Neural cell (in vitro differentiated cells): ENCODE measurements around the gene S100PBP. TPM values are rescaled to one million over a fixed set of nuclear protein-coding genes. Genes with fewer than 3 reads are reported as not detected.

Experiments
- H2AFZ ChIP-seq: fragments of 200-600, 300-800 bp; sonication (generic), shearing (Covaris generic); 2 replicates; pipeline ENCODE4 v1.6.0; 2014; ENCODE audit warnings: low read depth, mild to moderate bottlenecking, antibody characterized with exemption, low read length, moderate library complexity
- H3F3A ChIP-seq: fragments of 200-600 bp; shearing (Covaris generic); 2 replicates; pipeline ENCODE4 v1.6.1; 2016; ENCODE audit warnings: mild to moderate bottlenecking, moderate library complexity, mixed read lengths, antibody characterized with exemption, low read length; ENCODE audit not compliant: insufficient read depth, poor library complexity, severe bottlenecking
- H3K27ac ChIP-seq: fragments of 200-600, 300-800 bp; sonication (generic), shearing (Covaris generic); 2 replicates; pipeline ENCODE4 v1.5.1; 2014; ENCODE audit warnings: mild to moderate bottlenecking, low read length, moderate library complexity
- H3K27me3 ChIP-seq: fragments of 300-800, 200-600 bp; sonication (generic), shearing (Covaris generic); 2 replicates; pipeline ENCODE4 v1.6.0; 2014; ENCODE audit warnings: mild to moderate bottlenecking, low read depth, low read length, moderate library complexity; ENCODE audit not compliant: insufficient read depth
- H3K36me3 ChIP-seq: fragments of 300-800, 200-600 bp; sonication (generic), shearing (Covaris generic); 2 replicates; pipeline ENCODE4 v1.5.1; 2014; ENCODE audit warnings: mild to moderate bottlenecking, antibody characterized with exemption, low read length, moderate library complexity; ENCODE audit not compliant: insufficient read depth
- H3K4me2 ChIP-seq: fragments of 300-800, 200-600 bp; sonication (generic), shearing (Covaris generic); 2 replicates; pipeline ENCODE4 v1.6.0; 2014; ENCODE audit warnings: mild to moderate bottlenecking, low read length
- H3K4me3 ChIP-seq: fragments of 300-800, 200-600 bp; sonication (generic), shearing (Covaris generic); 2 replicates; pipeline ENCODE4 v1.5.1; 2014; ENCODE audit warnings: mild to moderate bottlenecking, low read length, moderate library complexity
- H3K79me2 ChIP-seq: fragments of 200-600 bp; shearing (Covaris generic); replicated peaks from 2 replicates; pipeline ENCODE4 v1.6.0; 2014; ENCODE audit warnings: mild to moderate bottlenecking, low read length, moderate library complexity; ENCODE audit not compliant: insufficient read depth
- H3K9ac ChIP-seq: fragments of 300-800, 200-600 bp; sonication (generic), shearing (Covaris generic); 2 replicates; pipeline ENCODE4 v1.6.1; 2016; ENCODE audit warnings: mild to moderate bottlenecking, low read length, mixed read lengths
- H3K9me2 ChIP-seq: fragments of 200-600 bp; shearing (Covaris generic); 2 replicates; pipeline ENCODE4 v1.6.1; 2016; ENCODE audit warnings: mild to moderate bottlenecking, low read length, mixed read lengths; ENCODE audit not compliant: insufficient read depth
- H3K9me3 ChIP-seq: fragments of 200-600, 300-800 bp; sonication (generic), shearing (Covaris generic); 2 replicates; pipeline ENCODE4 v1.6.1; 2016; ENCODE audit warnings: mild to moderate bottlenecking, mixed run types, low read length, moderate library complexity, mixed read lengths
- H4K20me1 ChIP-seq: fragments of 200-600 bp; shearing (Covaris generic); 2 replicates; pipeline ENCODE4 v1.6.1; 2016; ENCODE audit warnings: mild to moderate bottlenecking, mixed run types; ENCODE audit not compliant: insufficient read depth
- CTCF ChIP-seq: fragments of 450-650 bp; IDR thresholded peaks from 2 replicates; pipeline ENCODE4 v1.5.1; 2014; ENCODE audit warnings: antibody characterized with exemption, mild to moderate bottlenecking, moderate library complexity; ENCODE audit not compliant: poor library complexity, severe bottlenecking
- EP300 ChIP-seq: fragments of 450-650 bp; conservative IDR thresholded peaks from 2 replicates; pipeline ENCODE4 v1.6.1; 2014; ENCODE audit warnings: antibody characterized with exemption, mild to moderate bottlenecking, moderate library complexity; ENCODE audit not compliant: poor library complexity, severe bottlenecking
- EZH2 ChIP-seq: fragments of 200-600, 300-800 bp; shearing (Covaris generic), sonication (generic); IDR thresholded peaks from 2 replicates; pipeline ENCODE4 v1.6.1; 2014; ENCODE audit warnings: antibody characterized with exemption, low read length, borderline replicate concordance, mild to moderate bottlenecking; ENCODE audit not compliant: insufficient read depth, poor library complexity, severe bottlenecking
- MXI1 ChIP-seq: fragments of 450-650 bp; conservative IDR thresholded peaks from 2 replicates; pipeline ENCODE4 v1.6.1; 2014; ENCODE audit warnings: antibody characterized with exemption, mild to moderate bottlenecking; ENCODE audit not compliant: poor library complexity, severe bottlenecking
- POLR2AphosphoS5 ChIP-seq: IDR thresholded peaks from 2 replicates; pipeline ENCODE4 v1.6.1; 2012
- RAD21 ChIP-seq: fragments of 450-650 bp; conservative IDR thresholded peaks from 2 replicates; pipeline ENCODE4 v1.6.1; 2014; ENCODE audit warnings: antibody characterized with exemption, mild to moderate bottlenecking, moderate library complexity
- REST ChIP-seq: IDR thresholded peaks from 2 replicates; pipeline ENCODE4 v1.6.1; 2012; ENCODE audit warnings: borderline replicate concordance
- SMC3 ChIP-seq: fragments of 450-650 bp; conservative IDR thresholded peaks from 2 replicates; pipeline ENCODE4 v1.6.1; 2014; ENCODE audit warnings: antibody characterized with exemption, mild to moderate bottlenecking, moderate library complexity; ENCODE audit not compliant: poor library complexity
- TAF1 ChIP-seq: IDR thresholded peaks from 2 replicates; pipeline ENCODE4 v1.6.1; 2012; ENCODE audit warnings: low read depth
- polyA plus RNA-seq: library from polyadenylated mRNA; depleted of rRNA; stranded (reverse); fragments of >200 nt; gene quantifications from 2 replicates; pipeline ENCODE4 v1.2.3, GENCODE V29; 2014

S100PBP gene
- polyA plus RNA-seq, 1 donor from 2014 or later = 77.0 TPM

- no peak overlapping the region for H3K27ac ChIP-seq
- H2AFZ ChIP-seq = no peak overlapping the region
- H3K9me2 ChIP-seq = no peaks in the 10 kb centered on the region
- H3K4me3 ChIP-seq = no peak overlapping the region
- no peaks in the 10 kb centered on the region for H3K9me3 ChIP-seq
- H3K36me3 ChIP-seq = no peaks in the 10 kb centered on the region
- no peaks in the 10 kb centered on the region for H4K20me1 ChIP-seq
- no peaks in the 10 kb centered on the region for H3K79me2 ChIP-seq
- H3K9ac ChIP-seq = no peak overlapping the region
- no peaks in the 10 kb centered on the region for H3F3A ChIP-seq
- no peaks in the 10 kb centered on the region for H3K27me3 ChIP-seq
- no peak for TF ChIP-seq EZH2
- TF ChIP-seq MXI1 = no peak
- TF ChIP-seq REST = no peak
- TF ChIP-seq SMC3 = no peak
- H3K4me2 ChIP-seq = no peak overlapping the region
These were observed 42.4 kb upstream of the S100PBP start for GRCh38 chr1:32774950-32775634.

- Histone ChIP-seq H3K4me3 (no peak overlapping the region), H3K27ac (no peak overlapping the region), H3K9me2 (no peaks in the 10 kb centered on the region), H3K27me3 (no peaks in the 10 kb centered on the region), H3K9me3 (no peaks in the 10 kb centered on the region), H3K4me2 (no peak overlapping the region), H3K36me3 (no peaks in the 10 kb centered on the region), H3K79me2 (no peaks in the 10 kb centered on the region), H2AFZ (no peak overlapping the region), H3K9ac (no peak overlapping the region), H3F3A (no peaks in the 10 kb centered on the region), H4K20me1 (no peaks in the 10 kb centered on the region)
- TF ChIP-seq RAD21 (no peak), MXI1 (no peak), EP300 (no peak), POLR2AphosphoS5 (no peak), EZH2 (no peak), SMC3 (no peak), REST (no peak), CTCF (no peak), TAF1 (no peak)
These were observed 41.7 kb upstream of the S100PBP start for GRCh38 chr1:32775640-32776337.
